Renal cortical epithelial cell (primary cell): ENCODE data around the gene RAD18. TPM values are rescaled to one million over a fixed set of nuclear protein-coding genes. Genes with fewer than 3 reads are reported as not detected.

ENCODE experiments used
- DNase-seq: peaks from one replicate; pipeline ENCODE4 v3.0.0-alpha.2; 2011; ENCODE audit warnings: low read depth
- total RNA-seq: library from RNA; depleted of rRNA; stranded (reverse); fragments of >200 nt; gene quantifications from 2 replicates; pipeline ENCODE4 v1.2.3, GENCODE V29; 2014

The RAD18 gene
- total RNA-seq, 1 donor from 2014 or later, result 10.9 TPM

- DNase-seq, result no peak
These were observed 3.0 kb upstream of the RAD18 start for GRCh38 chr3:8966150-8966819.

GRCh38 chr3:8964436-8965370 is 1.4 kb upstream of the RAD18 start:
- peak; percentile 82 for DNase-seq

- no peak for DNase-seq
These were observed 928 bp downstream of the RAD18 start for GRCh38 chr3:8962226-8962861.

- no peak for DNase-seq
These were observed 3.6 kb downstream of the RAD18 start for GRCh38 chr3:8959668-8960067.

DNA sequence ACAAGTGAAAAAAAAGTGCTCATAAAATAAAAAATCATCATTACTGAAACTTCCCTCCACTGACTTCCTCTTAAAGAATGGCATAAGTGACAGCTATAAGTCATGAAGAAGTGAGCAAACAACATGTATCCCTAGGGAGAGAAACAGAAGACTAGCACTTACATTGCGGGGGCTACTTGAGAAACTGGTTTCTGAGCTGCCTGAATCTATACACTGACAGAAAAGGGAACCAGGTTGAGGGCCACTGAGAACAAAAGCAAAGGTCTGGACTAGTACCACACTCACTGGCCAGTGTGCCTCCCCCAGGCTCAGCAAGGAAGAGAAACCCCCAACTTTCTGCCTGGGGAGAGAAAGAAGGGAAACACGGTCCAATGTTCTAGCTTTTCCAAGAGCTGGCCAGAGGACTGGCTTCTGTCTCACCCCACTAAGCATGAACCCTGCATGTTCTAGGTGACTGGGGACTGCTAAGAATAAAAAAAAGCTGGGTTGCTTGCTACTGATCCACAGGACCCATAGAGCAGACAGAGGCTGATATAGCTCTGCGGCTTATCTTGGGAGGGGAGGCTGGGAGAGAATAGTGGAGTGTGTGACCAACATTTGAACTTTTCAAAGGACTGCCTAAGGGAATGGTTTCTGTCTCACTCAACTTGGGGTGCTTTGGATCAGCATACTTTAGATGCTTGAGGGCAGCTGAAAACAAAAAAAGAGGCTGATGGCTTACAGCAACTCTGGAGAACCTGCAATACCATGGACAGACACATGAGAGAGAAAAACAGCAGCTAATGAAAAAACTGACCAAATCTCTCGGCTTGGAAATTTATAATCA is 8.1 kb downstream of the RAD18 start:
- peak; percentile 32 for DNase-seq

DNA sequence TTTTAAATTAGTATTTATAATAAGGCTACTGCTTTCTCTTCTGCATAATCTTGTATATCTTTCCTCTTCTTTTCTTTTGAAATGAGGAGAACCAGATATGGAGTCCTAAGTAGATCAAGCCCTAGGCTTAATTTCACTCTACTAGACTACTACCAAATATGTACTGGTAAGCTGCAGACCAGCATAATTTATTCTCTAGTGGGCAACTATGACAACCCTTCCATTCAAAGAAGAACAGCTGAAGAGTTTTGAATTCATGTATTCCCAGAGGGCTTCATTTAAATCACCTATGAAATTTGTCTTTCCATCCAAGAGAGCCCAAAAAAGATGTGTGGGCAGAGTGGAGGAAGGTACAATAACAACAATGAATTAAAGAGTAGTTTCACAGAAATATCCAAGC is 10.0 kb downstream of the RAD18 start:
- no peak for DNase-seq

GRCh38 chr3:8952130-8952529 is 11.1 kb downstream of the RAD18 start:
- DNase-seq, result no peak

DNA sequence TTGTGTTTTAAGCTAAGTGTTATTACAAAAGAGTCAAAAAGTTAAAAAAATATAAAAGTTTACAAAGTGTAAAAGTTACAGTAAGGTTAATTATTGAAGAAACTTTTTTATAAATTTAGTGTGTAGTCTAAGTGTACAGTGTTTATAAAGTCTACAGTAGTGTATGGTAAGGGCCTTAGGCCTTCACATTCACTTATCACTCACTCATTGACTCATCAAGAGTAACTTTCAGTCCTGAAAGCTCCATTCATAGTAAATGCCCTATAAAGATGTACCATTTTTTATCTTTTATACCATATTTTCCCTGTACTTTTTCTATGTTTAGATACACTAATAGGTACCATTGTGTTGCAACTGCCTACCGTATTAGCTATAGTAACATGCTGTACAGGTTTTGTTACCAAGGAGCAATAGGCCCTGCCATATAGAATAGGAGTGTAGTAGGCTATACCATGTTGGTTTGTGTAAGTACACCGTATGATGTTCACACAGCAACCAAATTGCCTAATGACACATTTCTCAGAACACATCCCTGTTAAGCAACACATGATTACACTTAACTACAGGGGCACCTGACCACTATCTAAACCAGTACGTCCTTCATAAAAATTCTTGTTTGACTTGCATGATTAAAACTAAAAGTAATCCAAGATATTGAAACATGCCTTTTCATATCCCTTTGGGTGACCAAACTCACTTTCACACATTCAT is 17.2 kb downstream of the RAD18 start:
- no peak for DNase-seq

DNA sequence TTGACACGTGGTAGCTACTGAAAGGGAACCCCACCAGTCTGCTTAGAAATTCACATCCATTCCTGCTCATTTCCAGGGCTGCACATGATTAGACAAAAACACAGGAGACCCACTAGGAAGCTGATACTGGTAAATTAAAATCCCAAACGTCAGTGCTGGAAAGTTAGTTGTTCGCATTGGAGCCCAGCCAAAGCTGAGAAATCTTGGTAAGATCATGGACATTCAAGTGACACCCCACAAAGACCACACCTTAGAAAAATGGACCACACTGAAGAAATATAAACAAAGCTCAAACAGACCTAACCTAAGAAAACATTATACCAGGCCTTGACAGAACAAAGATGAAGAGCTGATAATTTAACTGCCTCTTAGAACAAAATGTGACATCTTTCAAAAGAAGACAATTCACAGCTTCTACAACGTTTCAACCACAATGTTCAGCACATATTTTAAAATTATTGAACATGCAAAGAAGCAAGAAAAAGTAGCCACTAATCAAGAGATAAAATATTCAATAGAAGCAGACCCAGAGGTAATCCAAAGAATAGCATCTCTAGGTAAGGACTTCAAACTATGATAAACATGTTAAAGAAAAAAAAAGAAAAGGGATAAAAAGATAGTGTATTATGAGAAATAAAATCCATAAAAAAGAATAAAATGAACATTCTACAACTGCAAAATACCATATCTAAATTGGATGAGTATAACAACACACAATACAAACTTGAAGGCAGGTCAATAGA is 20.4 kb downstream of the RAD18 start:
- DNase-seq, result no peak

- no peak for DNase-seq
These were observed 21.2 kb downstream of the RAD18 start for GRCh38 chr3:8942115-8942514.

GRCh38 chr3:8938021-8938420 is 25.3 kb downstream of the RAD18 start:
- peak; percentile 64 for DNase-seq

- peak; percentile 96 for DNase-seq
These were observed 25.9 kb downstream of the RAD18 start for GRCh38 chr3:8937064-8938020.

DNA sequence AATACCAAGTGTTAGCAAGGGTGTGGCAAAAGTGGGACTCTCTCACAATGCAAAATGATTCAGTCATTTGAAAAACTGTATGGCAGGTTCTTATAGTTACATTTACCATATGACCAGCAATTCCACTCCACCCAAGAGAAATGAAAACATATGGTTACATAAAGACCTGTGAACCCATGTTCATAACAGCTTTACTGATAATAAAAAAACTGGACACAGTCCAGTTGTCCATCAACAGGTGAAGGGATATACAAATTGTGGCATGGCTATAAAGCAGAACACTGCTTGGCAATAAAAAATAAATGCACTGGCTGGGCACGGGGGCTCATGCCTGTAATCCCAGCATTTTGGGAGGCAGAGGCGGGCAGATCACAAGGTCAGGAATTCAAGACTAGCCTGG is 30.8 kb downstream of the RAD18 start:
- no peak for DNase-seq

DNA sequence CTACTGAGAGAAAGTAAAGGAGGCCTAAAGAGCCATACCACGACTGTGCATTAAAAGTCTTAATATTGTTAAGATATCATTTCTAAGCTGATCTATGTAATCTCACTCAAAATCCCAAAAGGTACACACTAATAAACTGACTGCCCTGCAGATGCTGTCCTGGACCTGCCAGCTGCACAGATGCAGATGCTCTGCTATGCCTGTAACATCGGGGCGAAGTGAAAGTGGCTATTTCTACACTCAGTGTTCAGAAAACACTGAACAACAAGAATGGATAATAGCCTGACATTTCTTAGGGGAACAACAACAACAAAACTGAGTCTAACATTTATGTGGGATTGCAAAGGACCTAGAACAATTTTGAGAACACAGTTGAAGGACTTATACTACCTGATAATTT is 31.9 kb downstream of the RAD18 start:
- no peak for DNase-seq

GRCh38 chr3:8929860-8930259 is 33.4 kb downstream of the RAD18 start:
- DNase-seq, result no peak

DNA sequence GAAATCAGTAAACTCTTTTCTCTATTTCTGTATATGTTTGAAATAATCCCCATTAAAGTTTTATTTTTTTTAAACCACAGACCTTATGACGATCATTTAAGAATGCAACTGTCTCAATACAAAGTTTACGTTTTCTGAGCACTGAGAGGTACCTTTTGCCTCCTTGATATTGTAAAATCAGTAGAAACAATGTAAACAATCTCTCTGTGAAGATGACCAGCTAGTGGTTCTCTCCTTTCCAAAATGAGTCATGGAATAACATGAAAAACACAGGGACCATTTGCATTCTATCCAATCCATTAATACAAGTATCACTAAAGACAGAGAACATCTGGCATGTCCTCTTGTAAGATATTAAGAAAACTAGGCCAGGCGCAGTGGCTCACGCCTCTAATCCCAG is 48.8 kb downstream of the RAD18 start:
- DNase-seq, result no peak

DNA sequence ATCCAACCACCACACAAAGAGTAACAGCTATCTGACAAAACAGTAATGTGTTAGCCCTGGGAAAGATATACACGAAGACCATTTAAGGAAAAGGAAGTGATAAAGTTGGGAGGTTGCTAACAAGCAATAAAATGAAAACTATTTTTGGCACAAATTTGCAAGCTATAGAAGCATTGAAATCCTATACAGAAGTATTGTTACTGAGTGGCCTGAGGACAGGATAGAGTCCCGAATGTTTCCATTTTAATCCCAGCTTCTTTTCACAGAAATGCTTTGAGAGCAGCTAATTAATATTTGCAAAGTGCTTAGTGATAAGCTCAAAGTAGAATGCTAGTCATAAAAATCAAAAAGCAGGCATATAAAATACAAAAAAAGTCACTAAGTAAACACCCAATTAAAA is 51.5 kb downstream of the RAD18 start:
- DNase-seq, result no peak

DNA sequence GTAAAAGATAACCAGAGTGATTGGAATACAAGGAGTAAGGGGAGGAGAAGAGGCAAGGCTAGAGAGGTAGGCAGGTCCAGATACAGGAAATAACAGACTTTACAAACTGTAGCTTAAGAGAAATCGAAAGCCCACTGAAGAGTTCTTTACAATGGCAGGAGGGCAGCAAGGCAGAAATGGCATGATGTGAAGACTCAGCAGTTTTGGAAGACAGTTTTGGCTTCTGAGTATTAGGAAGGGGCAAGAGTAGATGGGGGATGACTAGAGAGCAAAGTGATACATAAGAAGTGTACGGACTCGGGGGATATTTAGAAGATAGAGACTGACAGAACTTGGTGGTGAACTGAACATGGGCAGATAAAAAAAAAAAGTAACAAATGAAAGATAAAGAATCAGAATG is 54.1 kb downstream of the RAD18 start:
- no peak for DNase-seq

DNA sequence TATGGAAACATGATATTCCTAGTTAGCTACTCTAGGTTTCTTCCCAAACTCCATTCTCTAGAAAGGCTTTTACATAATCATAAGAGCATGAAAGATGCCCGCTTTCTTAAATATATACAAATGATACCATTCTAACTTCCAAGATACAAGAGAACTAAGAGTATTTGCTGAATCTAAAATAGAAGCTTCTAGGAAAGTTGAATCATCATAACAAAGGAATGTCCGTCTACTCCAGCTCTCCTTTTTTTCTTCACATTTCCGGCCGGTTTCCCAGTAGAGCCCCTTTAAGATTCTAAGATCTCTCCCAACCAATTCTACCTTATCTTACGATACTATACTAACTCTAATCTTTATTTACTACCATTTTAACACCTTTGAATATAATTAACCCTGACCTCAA is 60.1 kb downstream of the RAD18 start:
- no peak for DNase-seq
